GM19324 (cell line): Measurements from ENCODE around the gene LYVE1.
"Not testable (repeated sequence)": the region's sequence is repeated elsewhere in the genome, so short reads cannot be mapped to it uniquely, and the experiment has no call there.

Experiments used
- ATAC-seq: cut with Tn5 transposase; IDR thresholded peaks from one replicate; pipeline ENCODE4 v1.9.1; 2021; ENCODE audit warnings: mild to moderate bottlenecking, moderate library complexity; ENCODE audit not compliant: unreplicated experiment, low FRiP score

Gene LYVE1

GRCh38 chr11:10568486-10568941 is at the start of gene LYVE1:
Gene LYVE1 (minus strand): TSS chr11:10568665. CDS start chr11:10568532, 133 bp downstream.
- ATAC-seq = no peak

GRCh38 chr11:10617551-10617950 is 49.1 kb upstream of the LYVE1 start:
- no peak for ATAC-seq

- no peak for ATAC-seq
These were observed 43.8 kb upstream of the LYVE1 start for GRCh38 chr11:10611979-10612862.

- no peak for ATAC-seq
These were observed 41.2 kb upstream of the LYVE1 start for GRCh38 chr11:10609636-10610035.

GRCh38 chr11:10608584-10608983 is 40.1 kb upstream of the LYVE1 start:
- ATAC-seq = no peak

GRCh38 chr11:10607462-10608132 is 39.1 kb upstream of the LYVE1 start:
- ATAC-seq = no peak

- no peak for ATAC-seq
These were observed 38.2 kb upstream of the LYVE1 start for GRCh38 chr11:10606536-10607208.

GRCh38 chr11:10605941-10606381 is 37.5 kb upstream of the LYVE1 start:
- ATAC-seq = no peak

GRCh38 chr11:10604798-10605197 is 36.3 kb upstream of the LYVE1 start:
- no peak for ATAC-seq

GRCh38 chr11:10604340-10604748 is 35.9 kb upstream of the LYVE1 start:
- no peak for ATAC-seq

GRCh38 chr11:10603721-10604297 is 35.3 kb upstream of the LYVE1 start:
- ATAC-seq = no peak

- ATAC-seq = no peak
These were observed 34.5 kb upstream of the LYVE1 start for GRCh38 chr11:10602945-10603344.

GRCh38 chr11:10602366-10602765 is 33.9 kb upstream of the LYVE1 start:
- no peak for ATAC-seq

GRCh38 chr11:10601837-10602236 is 33.4 kb upstream of the LYVE1 start:
- ATAC-seq = no peak

- no peak for ATAC-seq
These were observed 32.2 kb upstream of the LYVE1 start for GRCh38 chr11:10600570-10601248.

- no peak for ATAC-seq
These were observed 31.1 kb upstream of the LYVE1 start for GRCh38 chr11:10599388-10600175.

GRCh38 chr11:10598816-10599215 is 30.4 kb upstream of the LYVE1 start:
- ATAC-seq = no peak

GRCh38 chr11:10597877-10598351 is 29.4 kb upstream of the LYVE1 start:
- no peak for ATAC-seq

GRCh38 chr11:10595840-10596239 is 27.4 kb upstream of the LYVE1 start:
- ATAC-seq = not testable (repeated sequence)
